Endothelial cell of hepatic sinusoid (primary cell): ENCODE measurements around the gene CGB3.

Experiments used
- in situ Hi-C: cut with HindIII; loops from 2 replicates; pipeline ENCODE4 v1.10.0; 2017; ENCODE audit warnings: low sequenced_read_pairs

The CGB3 gene

GRCh38 chr19:49017041-49017665, 7.0 kb downstream of the CGB3 start, which contains the start of gene LHB:
Gene LHB (minus strand): TSS chr19:49017091. CDS start chr19:49017081, 10 bp downstream.
- in situ Hi-C loops = no loop called here

DNA sequence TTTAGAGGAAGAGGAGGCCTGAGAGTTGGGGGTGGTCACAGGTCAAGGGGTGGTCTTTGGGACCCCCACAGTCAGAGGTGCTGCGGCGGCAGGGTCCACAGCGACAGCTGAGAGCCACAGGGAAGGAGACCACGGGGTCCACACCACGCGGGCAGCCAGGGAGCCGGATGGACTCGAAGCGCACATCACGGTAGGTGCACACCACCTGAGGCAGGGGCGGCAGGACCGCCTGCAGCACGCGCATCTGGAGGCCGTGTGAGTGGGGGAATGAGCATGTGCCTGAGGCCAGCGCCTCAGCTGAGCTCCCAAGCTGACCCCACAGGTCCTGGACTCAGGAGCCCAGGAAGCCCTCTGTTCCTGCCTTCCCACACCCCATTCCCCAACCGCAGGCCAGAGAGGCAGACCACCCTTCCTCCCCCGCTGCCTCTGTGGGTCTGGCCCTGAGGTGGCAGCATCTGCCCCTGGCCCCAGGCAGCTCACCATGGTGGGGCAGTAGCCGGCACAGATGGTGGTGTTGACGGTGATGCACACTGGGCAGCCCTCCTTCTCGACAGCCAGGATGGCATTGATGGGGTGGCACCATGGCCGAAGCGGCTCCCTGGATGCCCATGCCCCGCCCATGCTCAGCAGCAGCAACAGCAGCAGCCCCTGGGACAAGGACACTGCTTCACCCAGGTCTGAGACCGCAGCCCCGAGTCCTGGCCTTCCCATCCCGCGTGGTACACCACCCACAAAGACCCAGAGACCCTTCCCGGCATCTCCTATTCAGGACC, 7.9 kb downstream of the CGB3 start:
- in situ Hi-C loops = no loop called here

GRCh38 chr19:49014870-49015255, 9.3 kb downstream of the CGB3 start:
- in situ Hi-C loops = no loop called here

DNA sequence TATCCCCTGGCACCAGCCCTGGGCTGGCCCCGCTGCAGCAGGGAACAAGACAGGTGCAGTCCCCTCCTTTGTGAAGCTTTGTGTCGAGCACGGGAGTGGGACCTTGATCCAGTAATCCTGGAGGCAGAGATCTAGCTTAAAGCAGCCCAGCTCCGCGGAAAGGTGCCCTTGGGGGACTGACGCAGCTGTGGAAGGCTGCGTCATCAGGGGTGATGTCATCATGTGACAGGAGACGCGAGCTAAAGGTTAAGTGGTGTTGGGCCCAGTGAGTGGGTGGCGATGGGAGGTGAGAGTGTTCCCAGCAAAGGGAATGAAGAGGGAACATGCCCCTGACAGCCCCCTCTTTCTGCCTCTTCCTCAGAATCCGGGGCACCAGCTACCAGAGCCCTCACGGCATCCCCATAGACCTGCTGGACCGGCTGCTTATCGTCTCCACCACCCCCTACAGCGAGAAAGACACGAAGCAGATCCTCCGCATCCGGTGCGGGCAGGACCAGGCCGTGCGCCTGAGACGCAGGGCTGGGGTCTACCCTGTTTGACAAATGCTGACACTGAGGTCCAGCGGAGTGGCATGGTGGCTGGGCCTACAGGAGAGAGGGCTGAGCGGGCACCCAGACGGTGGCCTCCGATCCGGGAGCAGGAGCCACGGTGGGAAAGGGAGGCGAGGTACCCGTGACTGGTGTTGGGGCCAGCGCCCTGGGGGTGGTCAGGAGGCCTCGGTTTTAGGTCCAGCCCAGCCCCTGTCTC, 9.8 kb downstream of the CGB3 start:
- in situ Hi-C loops = no loop called here

- in situ Hi-C loops = no loop called here
Measured at GRCh38 chr19:49011194-49011593, 12.9 kb downstream of the CGB3 start.

DNA sequence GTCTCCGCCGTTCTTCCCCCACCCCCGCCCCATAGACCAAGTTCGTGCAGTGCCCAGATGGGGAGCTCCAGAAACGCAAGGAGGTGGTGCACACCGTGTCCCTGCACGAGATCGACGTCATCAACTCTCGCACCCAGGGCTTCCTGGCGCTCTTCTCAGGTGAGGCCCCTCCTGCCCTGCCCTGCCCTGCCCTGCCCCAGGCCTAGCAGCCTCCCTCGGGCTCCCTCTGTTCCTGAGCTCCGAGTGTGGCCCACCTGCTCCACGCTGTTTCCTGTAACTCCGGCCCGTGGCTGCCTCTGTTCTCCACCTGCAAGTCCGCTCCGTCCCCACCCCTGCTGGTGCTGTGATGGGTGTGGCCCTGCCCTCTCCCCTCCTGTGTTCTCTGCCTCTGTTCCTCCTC, 13.7 kb downstream of the CGB3 start:
- in situ Hi-C loops = no loop called here

GRCh38 chr19:49009828-49010227, 14.3 kb downstream of the CGB3 start:
- in situ Hi-C loops = no loop called here

DNA sequence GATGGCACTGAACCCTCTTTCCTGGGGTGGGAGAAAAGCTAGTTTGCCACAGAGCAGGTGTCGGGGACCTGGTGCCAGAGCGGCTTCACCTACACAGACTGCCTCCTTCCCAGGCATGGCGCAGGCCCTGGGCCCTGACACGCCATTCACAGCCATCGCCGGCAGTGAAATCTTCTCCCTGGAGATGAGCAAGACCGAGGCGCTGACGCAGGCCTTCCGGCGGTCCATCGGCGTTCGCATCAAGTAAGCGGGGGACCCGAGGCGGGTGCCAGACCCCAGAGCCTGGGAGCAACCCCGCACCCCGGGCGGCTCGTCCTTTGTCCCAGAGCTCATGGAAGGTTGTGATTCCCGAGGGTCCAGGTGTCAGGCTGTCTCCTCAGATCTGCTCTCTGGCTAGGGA, 17.2 kb downstream of the CGB3 start:
- in situ Hi-C loops = no loop called here

- in situ Hi-C loops = no loop called here
Measured at GRCh38 chr19:49004964-49005614, 19.0 kb downstream of the CGB3 start.

DNA sequence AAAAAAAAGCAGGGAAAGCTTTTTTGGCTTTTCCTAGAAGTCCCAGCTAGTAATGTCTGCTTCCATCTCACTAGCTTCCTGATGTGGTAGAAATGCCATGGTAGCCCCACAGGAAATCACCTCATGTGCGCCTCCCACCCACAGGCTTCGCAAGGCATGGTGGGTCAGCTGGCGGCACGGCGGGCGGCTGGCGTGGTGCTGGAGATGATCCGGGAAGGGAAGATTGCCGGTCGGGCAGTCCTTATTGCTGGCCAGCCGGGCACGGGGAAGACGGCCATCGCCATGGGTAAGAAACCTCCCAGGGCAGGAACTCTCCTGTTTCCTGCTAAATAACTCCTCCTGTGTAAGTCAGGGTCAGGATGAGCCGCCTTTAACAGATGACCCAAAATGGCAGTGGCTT, 20.0 kb downstream of the CGB3 start:
- in situ Hi-C loops = no loop called here

GRCh38 chr19:48999481-49000325, 24.4 kb downstream of the CGB3 start:
- in situ Hi-C loops = no loop called here

GRCh38 chr19:48997972-48998371, 26.2 kb downstream of the CGB3 start:
- in situ Hi-C loops = no loop called here

DNA sequence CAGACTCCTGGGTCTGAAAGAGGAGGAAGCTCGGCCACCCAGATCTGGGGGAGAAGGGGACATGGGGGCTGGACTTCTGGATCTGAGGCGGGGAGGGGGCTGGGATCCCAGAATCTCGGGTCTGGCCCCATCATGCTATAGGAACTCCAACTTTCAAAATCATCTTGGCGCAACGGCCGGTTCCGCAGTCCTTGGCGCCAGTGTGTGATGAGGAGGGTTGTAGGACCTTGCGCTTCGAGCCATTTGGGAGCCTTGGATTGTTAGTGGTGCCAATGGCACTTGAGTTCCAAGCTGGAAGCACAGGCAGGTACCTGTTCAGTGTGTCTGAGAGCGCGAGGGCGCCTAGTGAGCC, 30.1 kb downstream of the CGB3 start:
- in situ Hi-C loops = no loop called here

DNA sequence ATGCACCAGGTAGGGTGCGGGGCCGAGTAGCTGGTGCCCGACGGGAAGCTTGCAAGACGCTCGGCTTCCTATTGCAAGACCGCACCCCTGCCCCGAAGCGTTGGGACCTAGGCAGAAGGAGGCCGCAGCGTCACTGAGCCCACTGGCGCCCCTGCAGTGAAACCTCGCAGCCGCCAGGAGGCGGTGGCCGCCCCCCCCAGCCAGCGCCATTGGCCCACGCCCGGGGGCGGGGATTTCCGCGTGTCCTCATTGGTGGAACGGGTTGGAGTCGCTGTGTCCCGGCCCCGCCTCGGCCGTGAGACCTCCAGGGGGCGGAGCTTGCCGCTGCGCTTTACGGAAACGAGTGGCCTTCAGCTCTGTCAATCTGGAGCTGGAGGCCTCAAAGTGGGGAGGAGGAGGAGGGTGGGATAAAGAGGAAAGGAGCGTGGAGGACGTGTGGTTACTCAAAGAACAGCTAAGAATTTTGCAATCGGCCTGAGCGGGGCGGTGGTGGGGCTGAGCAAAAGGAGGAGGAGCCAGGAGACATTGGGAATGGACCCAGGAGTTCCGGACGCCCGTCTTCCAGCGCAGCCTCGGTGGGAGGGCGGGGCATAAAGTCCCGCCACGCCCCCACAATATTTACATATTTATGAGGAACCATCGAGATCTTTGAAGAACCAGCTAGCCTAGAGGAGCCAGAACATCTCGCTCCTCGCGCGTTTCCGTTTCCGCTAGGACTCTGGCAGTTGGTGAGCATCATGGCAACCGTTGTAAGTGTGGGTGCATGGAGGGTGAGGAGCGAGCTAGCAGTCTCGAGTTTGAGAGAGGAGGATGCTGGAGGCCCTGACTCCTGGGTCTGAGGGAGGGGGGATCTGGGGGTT, 30.7 kb downstream of the CGB3 start, which contains the start of the genes GYS1 and RUVBL2:
GYS1 (minus strand) TSS at position 135 of the 860 bp plus-strand sequence. CDS start 197 bp downstream, outside the sequence.
RUVBL2 (plus strand) TSS at position 713 of the 860 bp plus-strand sequence; CDS start at position 738, 25 bp downstream.
- in situ Hi-C loops = no loop called here

GRCh38 chr19:48992581-48993174, 31.5 kb downstream of the CGB3 start:
- in situ Hi-C loops = no loop called here

GRCh38 chr19:48991873-48992580, 32.1 kb downstream of the CGB3 start:
- in situ Hi-C loops = no loop called here

DNA sequence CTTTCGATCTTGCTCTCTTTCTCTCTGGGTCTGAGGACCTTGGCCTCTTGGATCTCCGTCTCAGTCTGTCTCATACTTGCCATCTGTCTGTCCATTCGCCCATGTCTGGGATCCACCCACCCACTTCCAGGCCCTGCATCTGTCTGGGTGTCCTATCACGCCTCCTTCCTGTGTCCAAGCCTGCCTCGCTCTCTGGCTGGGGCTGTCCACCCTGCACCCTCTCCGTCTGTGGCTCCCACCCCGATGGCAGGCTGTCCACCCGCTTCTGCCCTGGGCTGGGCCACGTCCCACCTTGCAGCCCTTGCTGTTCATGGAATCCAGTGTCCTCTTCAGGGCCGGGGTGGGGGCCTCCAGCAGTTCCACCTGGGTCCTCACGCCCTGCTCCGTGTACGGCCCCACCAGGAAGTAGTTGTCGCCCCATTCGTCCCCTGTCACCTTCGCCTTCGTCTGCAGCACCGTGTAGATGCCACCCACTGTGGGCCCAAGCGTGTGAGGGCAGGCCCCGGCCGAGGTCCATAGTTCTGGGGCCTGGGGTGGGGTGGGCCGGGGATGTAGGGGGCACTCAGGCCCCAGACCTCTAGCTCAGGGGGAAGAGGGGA, 33.0 kb downstream of the CGB3 start:
- in situ Hi-C loops = no loop called here

GRCh38 chr19:48990400-48990799, 33.7 kb downstream of the CGB3 start:
- in situ Hi-C loops = no loop called here
